Measurements from ENCODE around the gene CALCR.

Gene CALCR

GRCh38 chr7:93448176-93448575 lies 126.3 kb downstream of the CALCR start:
- no peak for DNase-seq

GRCh38 chr7:93447509-93447908 lies 127.0 kb downstream of the CALCR start:
- DNase-seq: no peak

- no peak for DNase-seq
These were observed 131.9 kb downstream of the CALCR start for GRCh38 chr7:93442478-93443224.

- no peak for DNase-seq
These were observed 138.7 kb downstream of the CALCR start for GRCh38 chr7:93435791-93436190.

DNA sequence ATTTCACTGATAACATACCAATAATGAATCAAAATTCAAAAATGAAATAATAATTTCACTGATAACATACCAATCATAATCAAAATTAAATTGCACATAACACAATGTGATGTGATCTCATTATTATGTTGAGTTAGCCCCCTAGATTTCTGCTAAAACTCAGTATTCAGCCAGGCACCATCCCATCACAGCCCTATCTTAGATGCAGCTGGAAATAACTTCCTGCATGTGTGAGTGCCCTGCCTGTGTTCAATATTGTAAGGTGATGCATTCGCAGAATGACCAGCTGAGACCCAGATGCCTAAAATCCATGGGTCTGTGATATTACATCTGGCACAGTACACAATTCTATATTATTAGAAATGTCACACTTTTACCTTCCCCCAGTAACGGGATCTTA lies 142.4 kb downstream of the CALCR start:
- no peak for DNase-seq

GRCh38 chr7:93430917-93431588 lies 143.5 kb downstream of the CALCR start:
- DNase-seq: no peak

GRCh38 chr7:93429563-93429962 lies 145.0 kb downstream of the CALCR start:
- DNase-seq: no peak

GRCh38 chr7:93427107-93427506 lies 147.4 kb downstream of the CALCR start:
- no peak for DNase-seq

GRCh38 chr7:93426155-93426696 lies 148.3 kb downstream of the CALCR start:
- DNase-seq: no peak

DNA sequence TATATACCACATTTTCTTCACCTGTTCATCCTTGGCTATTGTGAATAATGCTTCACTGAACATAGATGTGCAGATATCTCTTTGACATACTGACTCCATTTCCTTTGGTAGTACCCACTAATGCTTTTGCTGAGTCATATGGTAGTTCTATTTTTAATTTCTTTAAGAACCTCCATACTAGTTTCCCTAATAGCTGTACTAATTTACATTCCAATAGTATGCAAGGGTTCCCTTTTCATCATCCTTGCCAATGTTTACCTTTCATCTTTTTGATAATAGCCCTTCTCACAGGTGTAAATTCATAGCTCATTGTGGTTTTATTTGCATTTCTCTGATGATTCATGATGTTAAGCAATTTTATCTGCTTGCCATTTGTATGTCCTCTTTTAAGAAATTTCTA lies 159.9 kb downstream of the CALCR start:
- DNase-seq: no peak

DNA sequence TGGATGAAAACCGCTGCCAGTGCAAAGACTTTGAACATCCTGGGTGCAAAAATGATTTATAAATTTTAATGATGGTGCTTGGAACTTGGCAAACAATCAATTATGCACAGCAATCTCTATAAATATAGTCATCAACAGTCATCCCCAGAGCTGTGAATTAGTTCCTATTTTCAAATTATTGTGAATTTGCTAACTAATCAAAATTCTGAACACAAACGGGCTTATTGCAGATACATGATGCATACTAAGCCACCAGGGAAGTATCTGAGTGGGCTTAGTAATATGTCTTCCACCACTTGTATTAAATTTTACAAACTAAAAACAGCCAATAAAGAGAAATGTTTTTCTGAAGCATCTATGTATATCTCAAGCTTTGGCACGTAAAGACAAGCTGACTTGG lies 165.2 kb downstream of the CALCR start:
- DNase-seq: no peak

DNA sequence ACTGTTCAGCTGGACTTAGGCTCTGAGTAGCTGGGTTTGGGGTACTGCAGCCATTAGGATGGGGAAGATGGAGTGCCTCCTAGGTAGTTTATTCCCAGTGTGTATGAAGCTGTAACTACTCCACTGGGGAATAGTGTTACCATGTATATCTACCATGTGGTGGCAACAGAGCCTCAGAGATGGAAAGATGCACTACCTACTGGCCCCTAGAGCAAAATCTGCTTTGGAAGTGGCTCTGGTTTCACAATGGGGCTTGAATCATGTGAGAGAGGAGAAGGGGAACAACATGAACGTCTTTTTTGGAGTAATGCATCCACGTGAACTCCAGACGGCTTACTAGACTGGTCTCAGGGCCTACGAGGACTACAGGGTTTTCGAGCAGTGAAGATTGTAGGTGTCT lies 167.3 kb downstream of the CALCR start:
- DNase-seq: peak in 2 of 56 donors; percentile 0 to 14

GRCh38 chr7:93402944-93403343 lies 171.6 kb downstream of the CALCR start:
- DNase-seq: no peak

DNA sequence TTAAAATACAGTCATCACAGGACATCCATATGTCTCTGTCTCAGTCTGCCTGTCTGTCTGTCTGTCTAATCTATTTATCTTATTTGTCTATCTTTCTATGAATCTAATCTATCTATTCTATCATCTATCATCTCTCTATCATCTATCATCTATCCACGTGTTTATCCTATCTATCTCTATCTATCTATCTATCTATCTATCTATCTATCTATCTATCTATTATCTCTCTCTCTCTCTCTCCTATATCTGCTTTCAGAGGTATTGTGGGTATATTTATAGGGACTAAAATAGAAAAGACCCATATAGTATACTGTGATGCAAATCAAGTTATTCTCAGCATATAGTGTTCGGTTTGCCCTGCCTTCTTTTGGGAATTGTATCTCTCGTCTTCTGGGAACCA lies 174.9 kb downstream of the CALCR start:
- no peak for DNase-seq

- DNase-seq: no peak
These were observed 181.5 kb downstream of the CALCR start for GRCh38 chr7:93392984-93393383.

DNA sequence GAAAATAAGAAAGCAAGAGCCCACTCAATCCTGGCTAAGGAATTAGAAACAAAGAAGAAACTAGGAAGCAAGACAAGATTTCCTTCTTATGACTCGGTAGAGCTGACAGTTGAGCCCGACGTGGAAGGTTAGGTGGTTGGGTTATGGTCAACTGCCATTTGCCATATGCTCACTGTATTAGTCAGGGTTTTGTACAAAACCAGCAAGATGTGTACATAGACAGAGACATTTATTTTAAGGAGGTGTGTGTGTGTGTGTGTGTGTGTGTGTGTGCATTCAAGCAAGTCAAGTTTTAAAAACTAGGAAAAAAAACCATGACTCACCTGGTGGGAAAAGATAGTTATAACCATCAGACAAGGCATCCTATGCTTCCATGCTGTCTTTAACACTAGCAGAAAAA lies 183.9 kb downstream of the CALCR start:
- DNase-seq: no peak

GRCh38 chr7:93382362-93382761 lies 192.2 kb downstream of the CALCR start:
- no peak for DNase-seq

GRCh38 chr7:93378131-93378760 lies 196.3 kb downstream of the CALCR start:
- no peak for DNase-seq

GRCh38 chr7:93375603-93376002 lies 198.9 kb downstream of the CALCR start:
- DNase-seq: no peak

Measured in amygdala (tissue), 56 donors.